Embryonic facial prominence (tissue), 1 donor: Measurements from ENCODE around the gene THBD.

Experiments used
- DNase-seq: peaks from one replicate; pipeline ENCODE4 v3.0.0-alpha.2; 2016; ENCODE audit errors: extremely low spot score

THBD gene, protein sequence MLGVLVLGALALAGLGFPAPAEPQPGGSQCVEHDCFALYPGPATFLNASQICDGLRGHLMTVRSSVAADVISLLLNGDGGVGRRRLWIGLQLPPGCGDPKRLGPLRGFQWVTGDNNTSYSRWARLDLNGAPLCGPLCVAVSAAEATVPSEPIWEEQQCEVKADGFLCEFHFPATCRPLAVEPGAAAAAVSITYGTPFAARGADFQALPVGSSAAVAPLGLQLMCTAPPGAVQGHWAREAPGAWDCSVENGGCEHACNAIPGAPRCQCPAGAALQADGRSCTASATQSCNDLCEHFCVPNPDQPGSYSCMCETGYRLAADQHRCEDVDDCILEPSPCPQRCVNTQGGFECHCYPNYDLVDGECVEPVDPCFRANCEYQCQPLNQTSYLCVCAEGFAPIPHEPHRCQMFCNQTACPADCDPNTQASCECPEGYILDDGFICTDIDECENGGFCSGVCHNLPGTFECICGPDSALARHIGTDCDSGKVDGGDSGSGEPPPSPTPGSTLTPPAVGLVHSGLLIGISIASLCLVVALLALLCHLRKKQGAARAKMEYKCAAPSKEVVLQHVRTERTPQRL

DNA sequence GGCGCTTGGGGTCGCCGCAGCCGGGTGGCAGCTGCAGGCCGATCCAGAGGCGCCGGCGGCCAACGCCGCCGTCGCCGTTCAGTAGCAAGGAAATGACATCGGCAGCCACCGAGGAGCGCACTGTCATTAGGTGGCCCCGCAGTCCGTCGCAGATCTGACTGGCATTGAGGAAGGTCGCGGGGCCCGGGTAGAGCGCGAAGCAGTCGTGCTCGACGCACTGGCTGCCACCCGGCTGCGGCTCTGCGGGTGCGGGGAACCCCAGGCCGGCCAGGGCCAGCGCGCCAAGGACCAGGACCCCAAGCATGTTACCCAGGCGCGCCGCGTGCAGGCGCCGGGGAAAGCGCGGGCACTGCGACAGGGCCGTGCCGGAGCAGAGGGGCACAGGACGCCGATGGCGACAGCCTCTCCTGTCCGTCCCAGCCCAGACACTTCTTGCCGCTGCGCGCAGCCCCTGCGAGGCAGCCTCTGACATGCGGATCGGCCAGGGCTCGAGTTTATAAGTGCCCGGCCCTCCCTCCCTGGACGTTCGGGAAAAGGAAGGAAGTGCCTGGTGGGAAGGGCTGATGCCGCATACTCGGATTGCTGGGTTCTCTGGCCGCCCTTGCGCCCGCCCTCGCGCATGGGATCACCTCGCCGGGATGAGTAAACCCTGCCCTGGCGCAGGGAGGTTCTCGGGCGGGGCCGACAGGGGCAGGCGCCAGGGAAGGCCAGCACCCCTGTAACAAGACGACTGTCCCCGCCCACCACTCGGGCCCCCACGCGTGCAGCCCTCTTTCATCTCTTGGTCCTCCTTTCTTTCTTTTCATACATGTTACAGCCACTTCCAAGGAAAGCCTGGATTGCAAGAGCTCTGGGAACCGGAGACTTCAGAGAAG lies at the start of gene THBD:
TSS of gene THBD (minus strand) at position 472 of the 875 bp plus-strand sequence. CDS start at position 304, 168 bp downstream.
- no peak for DNase-seq

DNA sequence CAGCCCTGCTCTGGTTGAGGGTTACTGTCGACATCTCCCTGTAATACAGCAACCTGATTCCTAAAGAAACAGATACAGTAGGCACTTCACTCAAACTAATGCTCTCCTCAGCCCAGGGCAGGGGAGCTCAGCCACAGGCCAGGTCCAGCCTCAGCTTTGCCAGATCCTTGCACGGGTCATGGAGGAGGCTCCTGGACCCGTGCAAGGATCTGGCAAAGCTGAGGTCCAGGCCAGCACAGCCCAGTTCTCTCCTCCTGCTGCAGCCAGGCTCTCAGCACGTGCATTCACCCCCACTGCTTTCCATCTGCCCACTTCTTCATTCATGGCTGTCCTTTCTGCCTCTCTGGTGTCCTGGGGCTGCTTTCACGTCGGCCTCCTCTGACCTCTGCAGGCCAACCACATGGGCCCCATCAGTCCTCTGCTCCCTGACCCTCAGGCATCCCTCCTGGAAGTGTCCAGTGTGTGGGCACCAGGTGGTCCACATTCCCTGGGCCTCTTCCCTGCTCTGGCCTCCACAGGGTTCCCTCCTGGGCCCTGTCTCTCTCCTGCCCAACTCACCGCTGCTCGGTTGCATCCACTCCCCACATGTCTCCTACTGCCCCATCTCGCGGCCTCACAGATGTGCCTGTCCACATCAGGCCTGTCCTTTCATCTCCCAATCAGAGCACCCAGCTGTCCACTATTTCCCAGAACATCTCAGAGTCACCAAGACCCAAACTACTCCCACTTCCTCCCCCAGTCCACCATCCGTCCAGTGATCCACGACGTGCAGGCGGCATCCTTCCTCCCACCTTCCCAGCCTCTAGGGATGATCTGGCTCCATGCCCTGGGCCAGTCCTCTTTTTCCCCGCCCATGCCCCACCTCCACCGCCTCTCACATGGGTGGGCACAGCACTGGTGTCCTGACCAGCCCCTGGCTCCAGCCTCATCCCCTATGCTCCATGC lies 48.4 kb upstream of the THBD start:
- no peak for DNase-seq

DNA sequence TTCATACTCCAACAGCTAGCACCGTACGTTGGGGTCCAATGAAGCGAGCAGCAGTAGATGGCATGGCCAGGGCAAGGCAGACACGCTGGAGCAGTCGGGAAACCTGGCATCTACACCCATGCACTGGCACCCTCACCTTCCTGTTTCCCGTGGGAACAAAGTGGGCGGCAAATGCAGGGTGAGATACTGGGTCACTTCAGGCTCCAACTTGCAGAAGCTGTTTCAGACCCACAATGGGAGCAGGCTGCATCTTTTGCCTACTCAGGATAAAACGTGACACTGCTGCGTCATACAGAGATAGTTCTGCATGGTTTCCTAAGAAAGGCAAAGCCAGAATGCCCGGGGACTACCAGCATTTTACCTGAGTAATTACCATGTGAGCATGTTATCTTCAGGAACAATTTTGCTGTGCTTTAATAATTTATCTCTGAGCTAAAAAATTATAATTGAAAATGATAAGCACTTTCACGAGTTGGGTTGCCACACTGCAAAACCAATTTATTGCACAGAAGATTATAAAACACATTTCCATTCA lies 47.6 kb upstream of the THBD start:
- no peak for DNase-seq

DNA sequence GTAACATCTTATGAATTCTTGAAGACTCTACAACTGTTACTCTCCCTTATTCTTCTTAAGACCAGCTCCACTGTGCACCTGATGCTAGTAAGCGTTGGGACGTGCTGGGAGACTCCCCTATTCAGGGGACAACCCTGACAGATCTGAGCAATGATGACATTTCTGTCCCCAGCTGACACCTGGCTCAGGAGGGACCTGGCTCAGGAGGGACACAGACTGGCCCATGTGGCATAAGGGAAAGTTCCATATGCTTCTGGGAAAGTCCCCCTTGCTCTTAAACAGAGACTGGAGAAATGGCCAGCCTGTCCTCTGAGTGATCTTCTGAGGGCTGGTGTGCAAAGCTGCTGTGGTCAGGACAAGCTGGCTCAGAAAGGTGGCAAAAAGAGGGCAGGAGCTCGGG lies 46.6 kb upstream of the THBD start:
- DNase-seq = no peak

DNA sequence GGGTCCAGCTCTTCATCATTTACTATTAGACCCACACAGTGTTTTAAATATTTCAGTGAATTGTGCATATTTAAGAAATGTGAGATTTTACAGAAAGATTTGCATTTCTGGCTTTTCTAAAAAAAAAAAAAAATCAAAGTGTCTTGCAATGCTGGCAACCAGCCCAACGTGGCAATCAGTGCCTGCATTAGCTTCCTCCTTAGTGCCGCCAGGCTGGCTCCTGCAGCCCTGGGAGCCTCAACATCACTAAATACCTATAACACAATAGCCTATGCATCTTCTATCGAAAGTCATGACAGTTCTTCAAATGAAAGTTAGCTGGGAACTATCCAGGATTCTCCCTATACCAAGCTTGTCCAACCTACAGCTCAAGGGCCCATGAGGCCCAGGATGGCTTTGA lies 46.0 kb upstream of the THBD start:
- DNase-seq = no peak

DNA sequence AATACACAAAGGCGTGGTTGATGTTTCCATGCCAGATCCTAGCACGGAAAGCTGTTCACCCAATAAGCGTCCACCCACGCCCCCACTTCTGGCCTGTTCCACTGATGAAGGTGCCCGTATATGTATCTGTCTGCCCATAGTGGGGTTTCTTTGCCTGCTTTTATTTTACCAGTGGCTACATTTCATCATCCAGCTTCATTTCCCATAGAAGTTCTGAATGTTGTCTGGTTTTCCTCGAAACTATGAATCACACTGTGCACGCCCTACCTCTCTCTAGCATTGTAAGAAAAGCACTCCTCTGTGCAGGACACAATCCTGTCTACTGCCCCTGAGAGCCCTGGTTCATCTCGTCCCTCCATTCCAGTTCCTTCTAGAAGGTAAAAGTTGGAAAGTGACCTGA lies 45.5 kb upstream of the THBD start:
- DNase-seq = no peak

DNA sequence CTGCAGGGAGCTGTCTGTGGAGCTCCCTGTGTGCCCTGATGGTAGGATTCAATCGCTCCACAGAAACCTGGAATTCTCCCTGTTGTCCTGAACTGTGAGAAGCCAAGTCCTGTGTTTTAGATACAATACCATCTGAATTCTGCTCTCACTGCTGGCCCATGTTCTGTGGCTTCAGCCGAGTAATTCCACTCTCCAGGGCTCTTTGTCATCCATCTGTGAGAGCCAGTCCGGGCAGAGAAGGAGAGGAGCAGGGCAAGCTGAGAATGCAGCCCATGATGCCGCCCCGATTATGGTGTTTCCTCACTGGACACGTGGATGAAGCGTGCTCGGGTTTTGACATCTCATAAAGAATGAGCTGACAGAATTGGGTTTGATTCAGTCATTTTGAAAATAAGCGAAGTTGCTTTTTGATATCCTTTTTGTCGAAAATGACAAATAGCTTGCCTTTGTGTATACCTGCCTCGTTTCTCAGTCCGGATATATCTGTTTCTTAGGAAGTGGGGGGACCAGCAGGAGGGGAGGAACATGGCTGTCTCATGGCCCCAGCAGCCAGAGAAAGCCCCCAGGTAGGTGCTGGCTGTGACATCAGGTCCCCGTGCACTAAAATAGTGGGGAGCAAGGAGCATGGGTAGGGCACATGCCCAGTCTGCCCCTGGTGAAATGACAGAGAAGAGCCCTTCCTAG lies 44.9 kb upstream of the THBD start:
- DNase-seq = no peak

DNA sequence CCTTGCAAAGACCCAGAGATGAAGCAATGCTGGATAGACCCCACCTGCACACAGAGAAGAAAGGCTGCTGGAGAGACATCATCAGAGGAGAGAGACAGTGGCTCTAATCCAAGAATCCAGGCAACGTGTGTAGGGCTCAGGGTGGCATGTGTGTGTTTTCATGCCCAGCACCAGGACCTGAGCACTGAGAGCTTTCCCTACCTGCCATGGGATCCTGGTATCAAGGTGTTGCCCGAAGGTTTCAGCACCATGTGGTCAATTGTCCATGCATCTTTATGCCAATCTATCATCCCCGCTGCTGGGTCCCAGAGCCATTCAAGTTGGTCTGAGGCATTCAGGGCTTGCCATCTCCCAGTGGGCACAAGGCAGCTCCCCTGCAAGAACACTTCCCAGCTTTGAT lies 44.1 kb upstream of the THBD start:
- DNase-seq = no peak

DNA sequence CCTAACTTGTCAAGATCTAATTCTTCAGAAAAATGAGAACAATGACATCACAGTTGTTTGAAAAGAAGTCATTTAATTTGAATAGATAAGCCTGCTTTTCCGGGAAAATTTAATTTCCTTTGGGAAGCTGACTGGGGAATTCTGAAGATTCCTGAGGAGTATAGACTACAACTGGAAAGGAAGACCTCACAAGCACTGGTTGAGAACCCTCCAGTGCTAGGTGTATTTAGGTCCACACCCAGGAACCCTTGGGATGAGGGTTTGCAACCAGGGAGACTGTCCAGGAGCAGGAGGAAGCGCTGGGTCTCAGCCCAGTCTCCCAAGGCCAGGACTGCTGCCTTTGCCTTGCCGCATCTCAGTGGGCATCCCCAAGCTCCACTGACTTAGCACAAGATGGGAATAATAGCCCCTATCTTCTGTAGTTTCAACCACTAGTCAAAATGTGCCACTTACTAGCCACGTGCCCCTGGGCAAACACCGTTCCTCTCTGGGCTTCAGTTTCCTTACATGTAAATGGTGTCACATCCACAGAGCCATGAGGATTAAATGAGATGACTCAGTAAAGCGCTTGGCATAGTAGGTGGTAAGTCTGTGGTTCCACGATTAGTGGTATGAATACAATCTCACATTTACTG lies 43.5 kb upstream of the THBD start:
- no peak for DNase-seq

DNA sequence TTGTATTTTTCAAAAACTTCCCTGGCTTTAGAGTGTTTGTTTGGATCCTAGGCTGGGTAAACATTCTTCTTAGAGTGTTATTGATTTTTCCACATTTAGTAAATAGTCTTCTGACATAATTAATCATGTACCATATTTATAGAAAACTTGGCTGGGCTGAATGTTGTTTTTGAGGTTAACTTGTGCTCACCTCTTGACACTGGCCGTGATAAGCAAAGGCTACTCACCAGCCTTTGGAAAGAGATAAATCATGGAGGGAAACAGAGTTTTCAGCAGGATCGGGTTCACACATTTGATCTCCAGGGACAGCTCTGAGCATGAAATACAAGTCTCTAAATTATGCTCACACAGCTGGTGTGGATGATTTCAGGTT lies 42.9 kb upstream of the THBD start:
- no peak for DNase-seq

DNA sequence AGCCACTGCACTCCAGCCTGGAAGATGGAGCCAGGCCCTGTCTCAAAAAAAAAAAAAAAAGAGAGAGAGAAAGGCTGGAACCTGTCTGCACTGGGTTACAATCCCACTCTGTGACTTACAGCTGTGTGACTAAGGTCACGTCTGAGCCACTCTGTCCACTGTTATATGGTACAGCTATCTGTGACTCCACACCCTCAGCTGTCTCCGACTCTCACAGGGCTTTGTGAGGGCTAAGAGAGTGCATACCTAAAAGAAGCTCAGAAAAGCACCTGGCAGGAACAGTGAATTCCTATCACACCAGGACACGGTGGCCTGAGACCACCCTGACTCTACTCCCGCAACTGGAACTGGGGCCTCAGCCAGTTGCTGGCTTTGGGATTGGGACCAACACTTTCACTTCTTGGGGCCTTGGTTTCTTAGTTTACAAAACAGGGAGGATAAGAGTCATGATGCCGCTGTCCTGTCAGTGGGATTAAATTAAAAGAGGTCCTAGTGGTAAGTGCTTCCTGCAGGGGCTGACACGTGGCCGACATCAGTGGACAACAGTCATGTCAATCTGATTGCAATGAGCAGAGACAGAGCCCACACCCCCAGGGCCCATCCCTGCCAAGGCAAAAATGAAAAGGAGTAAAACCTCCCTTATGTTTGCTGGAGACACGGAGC lies 42.4 kb upstream of the THBD start:
- DNase-seq = no peak

DNA sequence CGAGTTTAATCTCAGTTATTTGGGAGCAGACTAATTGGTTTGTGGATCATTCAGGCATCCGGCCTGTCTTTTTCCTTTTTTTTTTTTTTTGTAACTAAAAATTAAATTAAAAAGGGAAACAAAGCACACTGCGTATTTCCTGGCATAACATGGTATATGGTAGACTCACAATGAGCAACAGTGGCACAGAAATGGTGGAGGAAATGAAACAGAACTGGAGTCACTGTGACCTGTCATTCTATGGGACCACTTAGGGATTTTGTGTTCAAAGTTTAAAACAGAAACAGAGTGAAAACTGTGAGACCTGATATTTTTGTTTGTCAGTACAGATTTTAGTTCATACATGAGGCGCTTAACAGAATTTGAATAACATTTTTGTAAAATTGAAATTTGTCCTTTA lies 41.4 kb upstream of the THBD start:
- no peak for DNase-seq

DNA sequence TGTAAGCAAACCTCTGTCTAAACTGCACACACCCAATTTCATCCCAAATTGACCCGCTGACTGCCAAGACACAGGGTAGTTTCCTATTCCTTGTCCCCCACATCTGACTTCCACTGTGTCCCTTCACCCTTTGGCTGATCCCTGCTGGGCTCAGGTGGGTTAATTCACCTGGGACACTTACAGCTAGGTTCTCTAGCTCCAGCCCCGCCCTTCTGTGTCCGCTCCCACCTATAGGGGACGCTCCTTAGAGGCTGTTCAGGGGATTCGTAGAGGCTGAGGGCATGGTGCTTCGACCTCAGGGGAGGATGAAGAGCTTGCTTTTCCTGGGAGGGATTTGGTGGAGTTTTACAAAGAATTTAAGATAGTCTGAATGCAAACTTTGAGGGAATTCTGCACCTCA lies 40.7 kb upstream of the THBD start:
- no peak for DNase-seq

DNA sequence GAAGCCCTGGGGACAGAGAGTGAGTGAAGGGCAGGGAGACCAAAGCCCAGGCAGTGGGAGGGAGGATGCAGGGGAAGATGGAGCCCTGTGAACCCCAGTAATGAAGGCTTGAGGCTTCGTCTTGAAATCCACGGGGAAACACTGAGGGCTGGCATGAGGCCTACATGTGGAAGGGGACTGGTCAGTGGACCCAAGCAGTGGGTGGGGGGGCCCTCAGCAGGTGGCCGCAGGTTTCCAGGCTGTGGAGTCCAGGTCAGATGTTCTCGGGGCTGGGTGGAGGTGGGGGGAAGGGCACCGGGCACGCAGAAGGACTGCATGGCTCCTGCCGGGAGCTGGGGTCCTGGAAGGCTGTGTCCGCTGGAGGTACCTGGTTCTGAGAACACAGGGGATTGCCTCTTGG lies 39.4 kb upstream of the THBD start:
- no peak for DNase-seq

DNA sequence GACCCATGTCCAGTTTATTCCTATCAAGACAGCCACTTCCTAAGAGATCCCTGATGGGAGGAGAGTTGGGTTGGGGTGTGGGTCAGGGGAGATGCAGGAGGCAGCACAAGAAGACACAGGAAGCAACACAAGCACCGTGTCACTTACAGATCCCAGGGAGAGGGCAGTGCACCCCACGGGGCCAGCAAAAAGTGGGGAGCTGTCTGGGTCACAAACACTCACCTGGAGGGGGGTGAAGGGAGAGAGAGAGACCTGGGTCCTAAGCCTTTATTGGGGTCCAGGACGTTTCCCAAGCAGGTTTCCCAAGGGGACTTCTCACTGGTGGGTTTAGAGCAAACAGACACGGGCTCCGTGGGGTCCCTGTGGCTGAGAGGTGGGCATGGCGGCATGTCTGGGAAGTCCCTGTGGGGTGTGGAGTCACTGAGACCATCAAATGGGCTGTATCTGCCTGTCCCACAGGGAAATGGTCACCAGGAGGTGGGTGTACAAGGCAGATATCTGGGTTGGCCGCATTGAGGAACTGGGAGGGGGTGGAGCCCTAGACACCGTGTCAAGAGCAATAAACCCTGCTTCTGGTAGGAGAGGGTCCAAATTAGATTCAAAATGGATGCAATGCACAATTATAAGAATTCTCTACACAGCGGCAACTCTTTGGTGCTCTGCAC lies 38.2 kb upstream of the THBD start:
- DNase-seq = no peak

DNA sequence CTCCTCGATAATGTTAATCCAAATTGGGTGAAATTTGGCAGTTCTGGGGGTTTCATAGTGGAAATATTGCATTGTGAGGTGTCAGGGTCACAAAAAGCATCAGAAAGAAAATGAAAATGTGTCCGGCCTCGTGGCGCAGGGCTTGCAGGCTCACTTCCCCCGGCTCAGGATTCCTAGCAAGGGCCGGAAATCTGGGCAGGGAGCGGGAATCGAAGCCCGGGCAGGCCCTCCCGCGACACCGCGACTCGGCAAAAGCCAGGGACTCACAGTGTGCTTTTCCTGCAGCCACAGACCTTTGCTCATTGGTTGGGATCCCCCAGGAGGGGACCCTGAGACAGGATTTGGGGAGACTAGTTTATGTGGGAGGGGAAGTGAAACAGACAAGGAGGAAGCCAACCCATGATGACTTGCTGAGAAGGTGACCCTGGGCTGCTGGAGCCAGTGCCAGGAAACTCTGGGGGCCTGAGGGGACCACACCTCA lies 37.5 kb upstream of the THBD start:
- no peak for DNase-seq

DNA sequence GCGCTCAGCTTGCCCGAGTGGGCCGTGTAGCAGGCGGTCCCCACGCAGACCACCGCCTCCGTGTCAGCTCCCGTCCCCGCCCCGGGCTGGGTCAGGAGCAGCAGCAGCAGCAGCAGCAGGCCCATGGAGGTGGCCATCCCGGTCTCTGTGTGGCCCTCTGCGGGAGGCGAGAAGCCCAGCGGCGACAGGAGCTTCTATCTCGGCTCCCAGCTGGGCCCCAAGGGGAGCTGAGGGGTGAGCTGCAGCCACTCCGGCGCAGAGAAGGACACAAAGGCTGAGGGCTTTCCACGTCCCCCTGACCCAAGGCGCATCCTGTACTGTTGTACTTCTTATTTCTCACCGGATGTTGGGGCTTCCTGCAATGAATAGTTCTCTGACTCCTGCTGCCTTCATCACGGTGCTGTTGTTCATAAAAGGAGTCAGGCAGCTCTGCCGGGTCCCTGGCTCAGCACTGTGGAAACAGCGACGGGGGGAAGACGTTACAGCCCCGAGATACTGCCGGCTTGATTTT lies 36.6 kb upstream of the THBD start, which contains the start of gene CD93:
TSS of gene CD93 (minus strand) at position 269 of the 511 bp plus-strand sequence. CDS start at position 137, 132 bp downstream.
- DNase-seq = no peak

DNA sequence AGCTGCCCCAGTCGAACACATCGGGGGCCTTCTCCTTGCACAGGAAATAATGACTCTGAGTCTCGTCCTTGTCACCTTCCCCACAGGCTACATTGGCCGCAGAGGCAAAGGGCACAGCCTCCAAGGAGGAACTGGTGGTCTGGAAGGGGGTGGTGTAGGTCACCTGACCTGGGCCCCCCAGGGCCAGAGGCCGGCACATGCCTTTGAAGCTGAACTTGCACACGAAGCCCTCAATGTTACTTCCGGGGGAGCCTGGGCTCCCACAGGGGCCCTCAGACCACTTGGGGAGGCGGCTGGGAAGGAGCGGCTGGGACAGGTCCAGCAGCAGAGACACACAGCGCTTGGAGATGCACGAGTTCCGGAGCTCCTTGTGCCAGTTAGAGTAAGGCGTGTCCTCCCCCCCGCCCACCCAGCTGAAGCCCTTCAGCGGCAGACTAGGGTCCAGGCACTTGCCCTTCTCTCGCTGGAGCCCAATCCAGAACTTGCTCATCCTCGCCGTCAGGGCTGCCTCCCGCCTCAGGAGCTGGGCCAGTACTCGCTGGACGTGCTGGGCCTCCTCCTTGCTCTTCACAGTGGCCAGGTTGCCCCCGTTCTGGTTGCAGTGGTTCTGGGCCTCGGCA lies 36.1 kb upstream of the THBD start:
- DNase-seq = no peak
